ENCODE data around the gene C4orf17.
"Not testable (repeated sequence)": the region's sequence is repeated elsewhere in the genome, so short reads cannot be mapped to it uniquely, and the experiment has no call there.

C4orf17 gene

GRCh38 chr4:99510721-99511120 is at the start of gene C4orf17:
TSS of gene C4orf17 (plus strand) at chr4:99511021. CDS start at chr4:99513082, 2,061 bp downstream.
- no peak for DNase-seq (ENCODE audit: low spot score)

- DNase-seq (ENCODE audit: low spot score), result no peak
Measured at GRCh38 chr4:99461623-99462401, 49.0 kb upstream of the C4orf17 start.

DNA sequence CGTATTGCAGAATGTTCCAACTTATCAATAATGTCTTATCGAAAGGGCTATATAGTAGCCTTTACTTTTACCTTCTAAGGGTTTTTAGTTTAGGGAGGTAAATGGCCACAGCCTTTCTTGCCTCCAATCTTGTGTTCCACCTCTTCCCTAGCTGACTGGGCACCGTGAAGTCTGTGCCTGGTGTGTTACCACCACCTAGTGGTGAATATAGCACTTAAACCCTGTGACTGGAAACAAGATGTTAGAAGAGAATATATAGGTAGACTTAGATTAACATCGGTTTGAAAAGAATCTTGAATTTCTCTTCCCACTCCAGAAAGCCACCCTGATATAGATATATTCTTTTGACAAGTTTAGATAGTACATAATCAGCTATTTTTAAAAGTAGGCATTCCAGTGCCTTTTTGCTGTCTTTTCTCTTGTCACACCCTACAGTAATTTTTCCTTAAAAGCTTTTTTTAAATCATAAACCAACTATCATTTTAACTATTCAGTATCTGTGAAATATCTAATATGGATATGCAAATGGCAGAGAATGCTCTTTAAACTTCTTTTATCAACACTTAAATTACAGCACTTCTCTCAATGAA is 47.9 kb upstream of the C4orf17 start:
- peak; percentile 46 for DNase-seq (ENCODE audit: low spot score)

DNA sequence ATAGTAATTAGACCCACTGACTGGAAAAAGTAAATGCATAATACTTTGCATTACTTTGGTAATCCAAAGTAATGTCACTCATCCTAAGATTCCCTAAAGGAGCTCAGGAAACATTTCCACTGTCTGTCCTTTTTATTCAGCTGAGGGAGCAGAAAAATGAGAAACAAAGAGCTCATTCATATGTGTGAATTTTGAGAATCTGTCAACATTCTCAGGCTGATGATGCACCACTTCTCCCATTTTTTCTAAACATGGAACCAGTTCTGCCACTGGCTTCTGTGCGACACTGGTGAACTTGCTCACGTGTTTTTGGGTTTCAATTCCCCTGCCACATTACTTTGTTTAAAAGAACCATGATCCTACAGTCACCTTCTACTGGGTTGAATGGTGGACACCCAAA is 47.3 kb upstream of the C4orf17 start:
- DNase-seq (ENCODE audit: low spot score), result no peak

DNA sequence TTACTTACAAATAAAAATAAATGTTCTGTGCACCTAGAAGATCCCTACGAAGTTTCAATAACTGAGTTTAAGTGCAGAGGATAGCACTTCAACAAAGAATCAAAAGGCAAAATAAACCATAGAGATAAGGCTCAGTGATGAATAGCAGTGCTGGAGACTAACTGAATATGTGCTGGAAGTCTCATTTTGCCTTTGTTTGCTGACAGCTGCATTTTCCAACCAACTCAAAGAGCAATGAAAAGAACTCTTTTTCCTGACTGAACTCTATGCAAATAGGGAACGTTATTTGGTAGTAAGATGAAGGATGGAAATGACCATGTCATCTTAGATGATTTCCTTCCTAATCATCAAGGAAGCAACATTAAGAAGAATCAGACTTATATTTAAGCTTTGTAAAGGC is 42.9 kb upstream of the C4orf17 start:
- no peak for DNase-seq (ENCODE audit: low spot score)

DNA sequence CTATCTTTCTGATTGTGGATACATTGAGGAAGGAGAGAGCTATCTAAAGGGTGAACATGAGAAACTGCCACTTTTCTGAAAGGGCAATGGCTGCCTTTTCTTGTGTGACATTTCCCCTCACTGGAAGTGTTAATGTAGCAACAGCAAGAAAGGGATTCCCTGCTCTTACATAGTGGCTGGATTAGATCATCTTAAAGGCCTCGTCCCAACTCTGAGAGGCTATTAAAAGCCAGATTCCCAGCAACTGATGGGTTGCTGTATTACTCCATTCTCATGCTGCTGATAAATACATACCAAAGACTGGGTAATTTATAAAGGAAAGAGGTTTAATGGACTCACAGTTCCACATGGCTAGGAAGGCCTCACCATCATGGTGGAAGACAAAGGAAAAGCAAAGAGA is 41.9 kb upstream of the C4orf17 start:
- no peak for DNase-seq (ENCODE audit: low spot score)

DNA sequence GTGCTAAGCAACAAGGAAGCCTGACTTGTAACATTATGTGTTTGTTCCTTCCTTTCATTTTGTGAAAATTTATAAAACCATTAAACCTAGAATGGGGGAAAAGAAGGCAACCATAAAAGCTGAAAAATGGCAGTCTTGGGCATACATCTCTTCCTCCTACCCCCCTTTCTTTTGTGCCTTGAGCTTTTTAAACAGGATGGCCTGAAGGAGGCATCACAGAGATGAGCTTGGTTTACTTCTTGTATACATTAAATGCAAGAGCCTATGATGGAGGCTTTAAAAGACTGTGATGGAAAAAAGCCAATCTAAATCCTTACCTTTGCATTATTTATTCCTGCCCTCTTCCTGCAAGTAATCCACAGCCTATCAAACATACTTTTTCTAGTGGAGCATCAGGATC is 39.5 kb upstream of the C4orf17 start:
- no peak for DNase-seq (ENCODE audit: low spot score)

GRCh38 chr4:99471896-99472295 is 38.9 kb upstream of the C4orf17 start:
- no peak for DNase-seq (ENCODE audit: low spot score)

- DNase-seq (ENCODE audit: low spot score), result no peak
Measured at GRCh38 chr4:99473131-99473530, 37.7 kb upstream of the C4orf17 start.

DNA sequence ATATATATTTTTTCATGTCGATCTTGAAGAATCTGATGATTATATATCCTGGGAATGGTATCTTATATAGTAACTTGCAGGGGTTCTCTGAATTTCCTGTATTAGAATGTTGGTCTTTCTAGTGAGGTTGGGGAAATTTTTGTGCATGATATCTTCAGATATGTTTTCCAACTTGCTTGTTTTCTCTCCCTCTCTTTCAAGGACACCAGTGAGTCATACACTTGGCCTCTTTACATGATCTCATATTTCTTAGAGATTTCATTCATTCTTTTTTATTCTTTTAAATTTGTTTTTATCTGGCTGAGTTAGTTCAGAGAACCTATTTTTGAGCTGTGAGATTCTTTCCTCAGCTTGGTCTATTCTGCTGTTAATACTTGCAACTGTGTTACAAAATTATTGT is 27.2 kb upstream of the C4orf17 start:
- no peak for DNase-seq (ENCODE audit: low spot score)

DNA sequence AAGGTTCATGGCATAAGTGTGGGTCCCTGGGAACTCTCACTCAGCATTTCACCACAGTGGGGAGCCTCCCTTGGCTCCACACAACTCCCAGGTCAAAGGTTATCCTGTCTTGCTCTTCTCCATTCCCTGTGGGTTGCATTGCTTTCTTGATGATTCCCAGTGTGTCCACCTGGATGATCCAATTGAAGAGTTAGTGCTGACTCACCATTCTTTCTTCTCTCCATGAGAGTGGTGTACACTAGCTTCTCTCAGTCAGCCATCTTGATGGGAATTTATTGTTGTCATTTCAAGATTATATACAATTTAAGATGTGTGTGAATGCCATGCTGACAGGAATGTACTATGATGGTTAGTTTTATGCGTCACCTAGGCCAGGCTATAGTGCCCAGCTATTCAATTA is 25.6 kb upstream of the C4orf17 start:
- no peak for DNase-seq (ENCODE audit: low spot score)

DNA sequence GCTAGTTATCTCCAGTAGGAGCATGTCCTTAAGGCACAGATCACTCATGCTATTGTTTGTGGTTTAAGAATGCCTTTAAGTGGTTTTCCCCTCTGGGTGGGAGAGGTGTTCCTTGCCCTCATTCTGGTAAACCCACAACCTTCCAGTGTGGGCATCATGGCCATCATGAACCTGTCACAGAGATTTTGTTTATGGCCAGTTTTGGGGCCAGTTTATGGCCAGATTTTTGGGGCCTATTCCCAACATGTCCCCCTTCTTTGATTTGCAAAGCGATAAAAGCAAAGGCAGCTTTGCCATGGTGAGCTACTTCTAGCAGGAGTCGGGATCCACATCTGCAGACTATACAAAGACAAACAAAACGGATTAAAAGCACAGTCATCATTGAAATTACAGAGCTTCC is 24.2 kb upstream of the C4orf17 start:
- DNase-seq (ENCODE audit: low spot score), result not testable (repeated sequence)

- no peak for DNase-seq (ENCODE audit: low spot score)
Measured at GRCh38 chr4:99490286-99490685, 20.5 kb upstream of the C4orf17 start.

GRCh38 chr4:99504804-99505502 is 5.9 kb upstream of the C4orf17 start:
- no peak for DNase-seq (ENCODE audit: low spot score)

DNA sequence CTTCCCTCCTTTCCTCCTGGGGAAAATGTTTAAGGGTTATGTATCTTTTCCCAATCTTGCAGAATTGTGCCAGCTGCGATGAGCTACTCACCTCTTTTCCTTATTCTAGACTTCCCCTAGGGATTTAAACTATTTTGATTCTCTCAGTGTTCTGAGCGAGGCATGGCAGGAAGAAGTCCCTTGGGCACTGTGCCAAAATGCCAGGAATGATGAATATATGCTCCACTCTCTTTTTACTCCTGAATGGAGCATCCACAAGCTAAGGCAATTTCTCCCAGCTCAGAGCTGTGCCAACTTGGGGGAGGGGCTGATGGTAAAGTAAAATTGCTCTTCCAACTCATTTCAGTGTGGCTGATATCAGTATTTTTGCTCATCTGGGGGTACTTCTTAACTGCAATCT is 4.0 kb upstream of the C4orf17 start:
- DNase-seq (ENCODE audit: low spot score), result no peak

DNA sequence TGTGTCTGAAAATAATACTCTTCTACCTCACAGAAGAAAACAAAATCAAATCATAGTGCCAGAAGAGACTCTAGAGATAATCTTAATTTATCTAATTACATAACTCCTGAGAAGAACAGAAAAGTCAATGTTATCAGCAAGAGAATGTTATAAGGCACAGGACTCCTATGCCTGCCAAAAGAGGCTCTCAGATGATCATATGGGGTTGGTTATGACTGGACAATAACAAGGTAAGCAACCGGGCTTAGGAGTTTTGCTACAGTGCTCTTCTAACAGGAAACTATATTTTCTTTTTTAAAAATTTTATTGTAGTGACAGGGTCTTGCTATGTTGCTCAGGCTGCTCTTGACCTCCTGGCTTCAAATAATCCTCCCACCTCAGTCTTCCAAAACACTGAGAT is 3.5 kb upstream of the C4orf17 start:
- DNase-seq (ENCODE audit: low spot score), result no peak

GRCh38 chr4:99507762-99508161 is 3.1 kb upstream of the C4orf17 start:
- DNase-seq (ENCODE audit: low spot score), result no peak

- no peak for DNase-seq (ENCODE audit: low spot score)
Measured at GRCh38 chr4:99518601-99519295, 7.9 kb downstream of the C4orf17 start.

GRCh38 chr4:99529228-99529627 is 18.4 kb downstream of the C4orf17 start:
- no peak for DNase-seq (ENCODE audit: low spot score)

DNA sequence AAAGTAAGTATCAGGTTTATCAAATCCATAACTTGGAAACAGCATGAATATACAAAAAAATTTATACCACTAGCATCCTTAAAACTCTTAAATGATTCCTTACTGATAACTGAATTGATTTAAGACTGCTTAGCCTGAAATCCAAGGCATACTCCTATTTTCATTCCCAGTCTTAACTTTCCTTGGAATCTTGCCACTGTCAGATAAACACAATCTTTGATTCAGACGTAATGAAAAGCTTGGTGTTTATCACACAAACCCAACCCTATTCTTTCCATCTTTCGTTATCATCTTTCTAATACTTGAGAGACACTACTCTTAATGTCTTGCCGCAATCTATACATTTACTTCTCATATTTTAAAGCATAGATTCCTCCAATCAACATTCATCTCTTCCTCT is 19.1 kb downstream of the C4orf17 start:
- DNase-seq (ENCODE audit: low spot score), result no peak

DNA sequence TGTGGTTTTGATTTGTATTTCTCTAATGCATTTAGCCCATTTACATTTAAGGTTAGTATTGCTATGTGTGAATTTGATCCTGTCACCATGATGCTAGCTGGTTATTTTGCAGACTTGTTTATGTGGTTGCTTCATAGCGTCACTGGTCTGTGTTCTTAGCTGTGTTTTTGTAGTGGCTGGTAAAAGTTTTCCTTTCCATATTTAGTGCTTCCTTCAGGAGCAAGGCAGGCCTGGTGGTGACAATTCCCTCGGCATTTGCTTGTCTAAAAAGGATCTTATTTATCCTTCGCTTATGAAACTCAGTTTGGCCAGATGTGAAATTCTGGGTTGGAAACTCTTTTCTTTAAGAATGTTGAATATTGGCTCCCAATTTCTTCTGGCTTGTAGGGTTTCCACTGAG is 23.9 kb downstream of the C4orf17 start:
- not testable (repeated sequence) for DNase-seq (ENCODE audit: low spot score)

GRCh38 chr4:99536271-99536670 is 25.4 kb downstream of the C4orf17 start:
- DNase-seq (ENCODE audit: low spot score), result no peak

DNA sequence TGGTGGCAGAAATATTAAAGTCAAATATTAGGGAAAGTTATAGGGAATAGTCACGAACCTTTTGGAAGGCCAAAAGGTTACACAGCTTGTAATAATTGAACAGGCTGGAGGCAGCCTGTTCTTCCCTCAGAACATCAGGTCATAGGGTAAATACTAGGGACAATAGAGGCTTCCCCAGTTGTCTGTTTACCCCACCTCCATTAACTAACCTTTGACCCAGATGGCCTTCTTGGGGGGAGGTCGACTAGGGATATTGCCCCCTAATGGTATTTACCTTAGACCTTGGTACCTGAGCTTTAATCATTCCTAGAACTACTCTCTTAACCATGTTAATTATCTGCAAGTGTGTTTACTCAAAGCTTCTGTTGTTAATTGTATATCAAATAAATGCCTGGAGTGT is 26.0 kb downstream of the C4orf17 start:
- DNase-seq (ENCODE audit: low spot score), result no peak
